HCT116 (cell line): Measurements from ENCODE around the gene GATC. TPM values are rescaled to one million over a fixed set of nuclear protein-coding genes. Genes with fewer than 3 reads are reported as not detected.

Experiments used
- ATAC-seq: fragments of 200-7000 bp; cut with Tn5 transposase; 2 replicates; pipeline ENCODE4 v1.9.1; 2020; ENCODE audit warnings: mild to moderate bottlenecking, moderate library complexity
- BruUV-seq: library from RNA; stranded (reverse); fragments of 400-500 nt; replicated peaks from 2 replicates; lab custom pipeline; 2021; lab: Mats Ljungman, UMichigan
- CTCF ChIA-PET: fragments of 300-600 bp; sonication (Branson Sonifier 250); formaldehyde crosslinking; loops from one replicate; lab custom pipeline; 2021; ENCODE audit warnings: antibody characterized with exemption; lab: Charles Lee
- POLR2A ChIA-PET: fragments of 300-600, 350-600 bp; sonication (Branson Sonifier 250); formaldehyde crosslinking; loops from one replicate; lab custom pipeline; 2021; ENCODE audit warnings: antibody characterized with exemption; lab: Charles Lee
- RAD21 ChIA-PET, 2 experiments: fragments of 300-600 bp; sonication (Branson Sonifier 250); formaldehyde crosslinking; loops; one replicate each; lab custom pipeline; 2023; ENCODE audit warnings: low total read pairs in 2 of 2; ENCODE audit not compliant: uncharacterized antibody in 2 of 2, unreplicated experiment in 2 of 2, low non-redundant PET in 1 of 2; lab: Charles Lee
- DNase-seq: peaks from one replicate; pipeline ENCODE4 v3.0.0-alpha.2; 2010; ENCODE audit warnings: low read depth, low spot score
- H2AFZ ChIP-seq: fragments of 200-600 bp; shearing (Covaris generic), sonication (generic); 2 replicates; pipeline ENCODE4 v1.6.1; 2017; ENCODE audit warnings: low read depth, mixed run types, mixed read lengths, antibody characterized with exemption, low read length; ENCODE audit not compliant: poor library complexity, severe bottlenecking
- H3K27ac ChIP-seq: 2 replicates; pipeline ENCODE4 v1.5.1; 2012; ENCODE audit warnings: low read depth, low read length
- H3K27me3 ChIP-seq: fragments of 200-600 bp; sonication (generic); 2 replicates; pipeline ENCODE4 v1.6.1; 2016; ENCODE audit warnings: mixed run types, low read length, mixed read lengths; ENCODE audit not compliant: insufficient read depth
- H3K36me3 ChIP-seq, 2 experiments: fragments of 200-500 bp in 1 of 2; fragments of 200-600 bp in 1 of 2; sonication (Bioruptor generic) in 1 of 2; sonication (generic) in 1 of 2; 2 replicates each; pipeline versions ENCODE4 v1.5.1 to v1.6.1; 2014 to 2016; ENCODE audit warnings: low read length in 2 of 2, inconsistent platforms in 1 of 2, mixed read lengths in 1 of 2, mixed run types in 1 of 2; ENCODE audit not compliant: insufficient read depth in 2 of 2, control insufficient read depth in 1 of 2
- H3K4me1 ChIP-seq, 2 experiments: fragments of 200-600 bp in 1 of 2; sonication (generic) in 1 of 2; 2 replicates each; pipeline versions ENCODE4 v1.5.1 to v1.6.1; 2012 to 2017; ENCODE audit warnings: low read length in 2 of 2, inconsistent platforms in 1 of 2, mild to moderate bottlenecking in 1 of 2, mixed read lengths in 1 of 2, mixed run types in 1 of 2, moderate library complexity in 1 of 2; ENCODE audit not compliant: insufficient read depth in 2 of 2, control insufficient read depth in 1 of 2
- H3K4me2 ChIP-seq: fragments of 200-600 bp; sonication (generic); 2 replicates; pipeline ENCODE4 v1.6.1; 2017; ENCODE audit warnings: mixed run types, low read length, mixed read lengths
- H3K4me3 ChIP-seq, 2 experiments: fragments of 200-600 bp in 1 of 2; sonication (generic) in 1 of 2; replicated peaks in 1 of 2; 2 replicates each; pipeline ENCODE4 v1.5.1; 2011 to 2016; ENCODE audit warnings: low read length in 2 of 2, control low read depth in 1 of 2, low read depth in 1 of 2, mild to moderate bottlenecking in 1 of 2, mixed read lengths in 1 of 2, mixed run types in 1 of 2
- H3K79me2 ChIP-seq: fragments of 200-600 bp; sonication (generic); 2 replicates; pipeline ENCODE4 v1.6.1; 2017; ENCODE audit warnings: mild to moderate bottlenecking, mixed run types, low read length, moderate library complexity, mixed read lengths; ENCODE audit not compliant: insufficient read depth
- H3K9ac ChIP-seq: fragments of 200-600 bp; sonication (generic); 2 replicates; pipeline ENCODE4 v1.6.1; 2016; ENCODE audit warnings: low read length, mixed read lengths
- H3K9me2 ChIP-seq: fragments of 200-600 bp; sonication (generic), shearing (Covaris generic); 2 replicates; pipeline ENCODE4 v1.6.1; 2017; ENCODE audit warnings: mixed run types, mild to moderate bottlenecking, moderate library complexity; ENCODE audit not compliant: insufficient read depth
- H3K9me3 ChIP-seq, 2 experiments: fragments of 200-500 bp in 1 of 2; fragments of 200-600 bp in 1 of 2; sonication (Bioruptor generic) in 1 of 2; sonication (generic) in 1 of 2; 2 replicates each; pipeline ENCODE4 v1.6.1; 2014 to 2017; ENCODE audit warnings: low read length in 2 of 2, mixed read lengths in 2 of 2, inconsistent platforms in 1 of 2, low read depth in 1 of 2, mild to moderate bottlenecking in 1 of 2, mixed run types in 1 of 2, moderate library complexity in 1 of 2; ENCODE audit not compliant: control insufficient read depth in 1 of 2, insufficient read depth in 1 of 2
- H4K20me1 ChIP-seq: fragments of 200-600 bp; sonication (generic), shearing (Covaris generic); 2 replicates; pipeline ENCODE4 v1.6.1; 2017; ENCODE audit warnings: mixed run types, mild to moderate bottlenecking, moderate library complexity; ENCODE audit not compliant: insufficient read depth
- EGR1 ChIP-seq: IDR thresholded peaks from 2 replicates; pipeline ENCODE4 v1.6.1; 2012; ENCODE audit warnings: low read depth
- EZH2phosphoT487 ChIP-seq: fragments of 200-600 bp; IDR thresholded peaks from 2 replicates; pipeline ENCODE4 v1.6.1; 2018; ENCODE audit warnings: antibody characterized with exemption, borderline replicate concordance
- FOSL1 ChIP-seq: IDR thresholded peaks from 2 replicates; pipeline ENCODE4 v1.6.1; 2012; ENCODE audit warnings: low read depth
- JUND ChIP-seq: IDR thresholded peaks from 2 replicates; pipeline ENCODE4 v1.6.1; 2012
- RAD21 ChIP-seq: IDR thresholded peaks from 2 replicates; pipeline ENCODE4 v1.6.1; 2012; ENCODE audit warnings: low read depth, mild to moderate bottlenecking
- SRF ChIP-seq: IDR thresholded peaks from 2 replicates; pipeline ENCODE4 v1.6.1; 2012; ENCODE audit warnings: low read depth
- TCF7L2 ChIP-seq: IDR thresholded peaks from 2 replicates; pipeline ENCODE4 v1.7.0; 2011; ENCODE audit warnings: borderline replicate concordance, inconsistent platforms; ENCODE audit not compliant: insufficient read depth, insufficient read length; ENCODE audit errors: extremely low read depth
- YY1 ChIP-seq: IDR thresholded peaks from 2 replicates; pipeline ENCODE4 v1.6.1; 2011; ENCODE audit warnings: low read length, low read depth, moderate library complexity, mild to moderate bottlenecking; ENCODE audit not compliant: insufficient replicate concordance; ENCODE audit errors: extremely low read depth
- intact Hi-C: fragments of 100-400 bp; cut with micrococcal nuclease; formaldehyde crosslinking; loops from 2 replicates; pipeline ENCODE4 v1.10.0; 2022
- total RNA-seq: library from RNA; stranded (reverse); gene quantifications from one replicate; pipeline ENCODE4 v1.2.1, GENCODE V29; 2021; ENCODE audit not compliant: unreplicated experiment
- TF ChIP-seq, protein P1 (sequence below): IDR thresholded peaks from 2 replicates; pipeline ENCODE4 v1.6.1; 2012
- TF ChIP-seq, protein P2 (sequence below): IDR thresholded peaks from 2 replicates; pipeline ENCODE4 v1.6.1; 2011; ENCODE audit warnings: mild to moderate bottlenecking, low read length, moderate library complexity; ENCODE audit not compliant: insufficient replicate concordance; ENCODE audit errors: extremely low read depth
- TF ChIP-seq, protein P3 (sequence below), 3 experiments: fragments of 200-600 bp in 1 of 3; sonication (generic) in 1 of 3; IDR thresholded peaks in 2 of 3; conservative IDR thresholded peaks in 1 of 3; 2 replicates each; pipeline ENCODE4 v1.5.1; 2012 to 2017; ENCODE audit warnings: low read depth in 2 of 3, low read length in 2 of 3, antibody characterized with exemption in 1 of 3, borderline replicate concordance in 1 of 3, control low read depth in 1 of 3, mild to moderate bottlenecking in 1 of 3, mixed read lengths in 1 of 3, mixed run types in 1 of 3, moderate library complexity in 1 of 3; ENCODE audit not compliant: insufficient read depth in 1 of 3
- TF ChIP-seq, protein P4 (sequence below): IDR thresholded peaks from 2 replicates; pipeline ENCODE4 v1.6.1; 2012
- TF ChIP-seq, protein P5 (sequence below): IDR thresholded peaks from 2 replicates; pipeline ENCODE4 v1.6.1; 2012; ENCODE audit warnings: low read depth

GATC gene
- total RNA-seq, 1 experiment from 2014 or later, result 48.7 TPM

DNA sequence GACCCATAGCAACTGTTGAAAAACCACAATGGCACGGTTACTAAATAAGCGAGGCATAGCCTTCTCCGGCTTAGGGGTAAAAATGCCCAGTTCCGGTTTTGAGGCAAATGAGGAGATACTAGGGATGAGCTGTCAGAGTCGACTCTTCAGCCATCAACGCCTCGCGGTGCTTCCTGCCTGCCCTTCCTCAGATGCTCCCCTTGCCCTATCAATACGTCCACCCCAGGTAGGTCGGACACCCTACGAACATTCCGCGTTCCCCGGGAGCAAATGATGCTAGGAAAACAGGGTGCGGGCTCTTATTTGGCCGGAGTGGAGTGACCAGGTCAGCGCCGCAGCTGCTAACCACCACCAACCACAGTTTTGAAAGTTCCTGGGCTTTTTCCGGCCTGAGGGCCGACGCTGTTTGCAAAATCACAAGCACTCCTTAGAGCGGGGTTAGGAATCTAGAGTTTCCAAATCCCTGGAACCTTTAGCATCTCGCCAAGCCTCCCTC lies 22.1 kb downstream of the GATC start:
- Histone ChIP-seq H3K27me3 (no peaks in the 10 kb centered on the region), H3K4me2 (peak overlapping the region; percentile 91), H3K9me3 (no peaks in the 10 kb centered on the region), H3K4me1 (peaks cover 21 to 48% of the 10 kb centered on the region in 2 experiments), H2AFZ (no peak overlapping the region), H3K27ac (peak overlapping the region; percentile 97), H3K9me2 (no peaks in the 10 kb centered on the region), H3K36me3 (peaks cover 31% of the 10 kb centered on the region in 2 experiments), H4K20me1 (peaks cover 29% of the 10 kb centered on the region; the same call in 1 of the 2 replicates), H3K79me2 (peaks cover 81% of the 10 kb centered on the region), H3K9ac (peak overlapping the region; percentile 95), H3K4me3 (peak overlapping the region; percentile 80 to 89)
- DNase-seq (no peak), ATAC-seq (no peak)
- TF ChIP-seq, protein P1, sequence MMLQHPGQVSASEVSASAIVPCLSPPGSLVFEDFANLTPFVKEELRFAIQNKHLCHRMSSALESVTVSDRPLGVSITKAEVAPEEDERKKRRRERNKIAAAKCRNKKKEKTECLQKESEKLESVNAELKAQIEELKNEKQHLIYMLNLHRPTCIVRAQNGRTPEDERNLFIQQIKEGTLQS, result no peak
- TF ChIP-seq, protein P2, sequence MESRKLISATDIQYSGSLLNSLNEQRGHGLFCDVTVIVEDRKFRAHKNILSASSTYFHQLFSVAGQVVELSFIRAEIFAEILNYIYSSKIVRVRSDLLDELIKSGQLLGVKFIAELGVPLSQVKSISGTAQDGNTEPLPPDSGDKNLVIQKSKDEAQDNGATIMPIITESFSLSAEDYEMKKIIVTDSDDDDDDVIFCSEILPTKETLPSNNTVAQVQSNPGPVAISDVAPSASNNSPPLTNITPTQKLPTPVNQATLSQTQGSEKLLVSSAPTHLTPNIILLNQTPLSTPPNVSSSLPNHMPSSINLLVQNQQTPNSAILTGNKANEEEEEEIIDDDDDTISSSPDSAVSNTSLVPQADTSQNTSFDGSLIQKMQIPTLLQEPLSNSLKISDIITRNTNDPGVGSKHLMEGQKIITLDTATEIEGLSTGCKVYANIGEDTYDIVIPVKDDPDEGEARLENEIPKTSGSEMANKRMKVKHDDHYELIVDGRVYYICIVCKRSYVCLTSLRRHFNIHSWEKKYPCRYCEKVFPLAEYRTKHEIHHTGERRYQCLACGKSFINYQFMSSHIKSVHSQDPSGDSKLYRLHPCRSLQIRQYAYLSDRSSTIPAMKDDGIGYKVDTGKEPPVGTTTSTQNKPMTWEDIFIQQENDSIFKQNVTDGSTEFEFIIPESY, result no peak
- TF ChIP-seq EGR1, result no peak
- TF ChIP-seq, protein P3, sequence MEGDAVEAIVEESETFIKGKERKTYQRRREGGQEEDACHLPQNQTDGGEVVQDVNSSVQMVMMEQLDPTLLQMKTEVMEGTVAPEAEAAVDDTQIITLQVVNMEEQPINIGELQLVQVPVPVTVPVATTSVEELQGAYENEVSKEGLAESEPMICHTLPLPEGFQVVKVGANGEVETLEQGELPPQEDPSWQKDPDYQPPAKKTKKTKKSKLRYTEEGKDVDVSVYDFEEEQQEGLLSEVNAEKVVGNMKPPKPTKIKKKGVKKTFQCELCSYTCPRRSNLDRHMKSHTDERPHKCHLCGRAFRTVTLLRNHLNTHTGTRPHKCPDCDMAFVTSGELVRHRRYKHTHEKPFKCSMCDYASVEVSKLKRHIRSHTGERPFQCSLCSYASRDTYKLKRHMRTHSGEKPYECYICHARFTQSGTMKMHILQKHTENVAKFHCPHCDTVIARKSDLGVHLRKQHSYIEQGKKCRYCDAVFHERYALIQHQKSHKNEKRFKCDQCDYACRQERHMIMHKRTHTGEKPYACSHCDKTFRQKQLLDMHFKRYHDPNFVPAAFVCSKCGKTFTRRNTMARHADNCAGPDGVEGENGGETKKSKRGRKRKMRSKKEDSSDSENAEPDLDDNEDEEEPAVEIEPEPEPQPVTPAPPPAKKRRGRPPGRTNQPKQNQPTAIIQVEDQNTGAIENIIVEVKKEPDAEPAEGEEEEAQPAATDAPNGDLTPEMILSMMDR (IDR thresholded peaks at IDR 0.05 in 2 of 3, conservative IDR thresholded peaks at IDR 0.05 in 1 of 3; ENCODE audit: borderline replicate concordance in 1 of 3, insufficient read depth in 1 of 3, low read depth in 2 of 3, low read length in 2 of 3), result no peak
- TF ChIP-seq RAD21, result no peak
- TF ChIP-seq, protein P4, sequence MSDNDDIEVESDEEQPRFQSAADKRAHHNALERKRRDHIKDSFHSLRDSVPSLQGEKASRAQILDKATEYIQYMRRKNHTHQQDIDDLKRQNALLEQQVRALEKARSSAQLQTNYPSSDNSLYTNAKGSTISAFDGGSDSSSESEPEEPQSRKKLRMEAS, result no peak
- TF ChIP-seq SRF, result no peak
- no peak for TF ChIP-seq JUND
- TF ChIP-seq, protein P5, sequence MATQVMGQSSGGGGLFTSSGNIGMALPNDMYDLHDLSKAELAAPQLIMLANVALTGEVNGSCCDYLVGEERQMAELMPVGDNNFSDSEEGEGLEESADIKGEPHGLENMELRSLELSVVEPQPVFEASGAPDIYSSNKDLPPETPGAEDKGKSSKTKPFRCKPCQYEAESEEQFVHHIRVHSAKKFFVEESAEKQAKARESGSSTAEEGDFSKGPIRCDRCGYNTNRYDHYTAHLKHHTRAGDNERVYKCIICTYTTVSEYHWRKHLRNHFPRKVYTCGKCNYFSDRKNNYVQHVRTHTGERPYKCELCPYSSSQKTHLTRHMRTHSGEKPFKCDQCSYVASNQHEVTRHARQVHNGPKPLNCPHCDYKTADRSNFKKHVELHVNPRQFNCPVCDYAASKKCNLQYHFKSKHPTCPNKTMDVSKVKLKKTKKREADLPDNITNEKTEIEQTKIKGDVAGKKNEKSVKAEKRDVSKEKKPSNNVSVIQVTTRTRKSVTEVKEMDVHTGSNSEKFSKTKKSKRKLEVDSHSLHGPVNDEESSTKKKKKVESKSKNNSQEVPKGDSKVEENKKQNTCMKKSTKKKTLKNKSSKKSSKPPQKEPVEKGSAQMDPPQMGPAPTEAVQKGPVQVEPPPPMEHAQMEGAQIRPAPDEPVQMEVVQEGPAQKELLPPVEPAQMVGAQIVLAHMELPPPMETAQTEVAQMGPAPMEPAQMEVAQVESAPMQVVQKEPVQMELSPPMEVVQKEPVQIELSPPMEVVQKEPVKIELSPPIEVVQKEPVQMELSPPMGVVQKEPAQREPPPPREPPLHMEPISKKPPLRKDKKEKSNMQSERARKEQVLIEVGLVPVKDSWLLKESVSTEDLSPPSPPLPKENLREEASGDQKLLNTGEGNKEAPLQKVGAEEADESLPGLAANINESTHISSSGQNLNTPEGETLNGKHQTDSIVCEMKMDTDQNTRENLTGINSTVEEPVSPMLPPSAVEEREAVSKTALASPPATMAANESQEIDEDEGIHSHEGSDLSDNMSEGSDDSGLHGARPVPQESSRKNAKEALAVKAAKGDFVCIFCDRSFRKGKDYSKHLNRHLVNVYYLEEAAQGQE, result no peak
- TF ChIP-seq EZH2phosphoT487, result no peak
- TF ChIP-seq FOSL1, result no peak
- no peak for TF ChIP-seq TCF7L2
- no peak for TF ChIP-seq YY1
- intact Hi-C loops, result loop anchor here (5.0 kb wide), 1 partner anchor 131 kb away; no protein-coding TSS in a partner anchor
- CTCF ChIA-PET, result interaction anchor here (0.9 to 3.2 kb wide), 2 partner anchors 11 to 133 kb away, joined by 3 to 25 read pairs; no protein-coding TSS in a partner anchor
- POLR2A ChIA-PET, result interaction anchor here (0.7 to 2.5 kb wide), 5 partner anchors 9 to 267 kb away, joined by 3 to 12 read pairs (median 4); partner anchors contain the start of genes DYNLL1 and RPLP0
- BruUV-seq, result TSS peak; percentile 42
- RAD21 ChIA-PET, result no interaction called here
